ENCODE data around the gene CYP19A1.

GRCh38 chr15:51316636-51317035 is 21.8 kb downstream of the CYP19A1 start:
- TF ChIP-seq CTCF (IDR thresholded peaks at IDR 0.05), result no peak
- no peak for TF ChIP-seq POLR2A (IDR thresholded peaks at IDR 0.05)

Measured in esophagus squamous epithelium (tissue), 4 donors.